GM21381 (cell line): Measurements from ENCODE around the gene NPTX2.

Experiments
- ATAC-seq: cut with Tn5 transposase; IDR thresholded peaks from one replicate; pipeline ENCODE4 v1.9.1; 2021; ENCODE audit warnings: mild to moderate bottlenecking, moderate library complexity; ENCODE audit not compliant: unreplicated experiment

The NPTX2 gene

DNA sequence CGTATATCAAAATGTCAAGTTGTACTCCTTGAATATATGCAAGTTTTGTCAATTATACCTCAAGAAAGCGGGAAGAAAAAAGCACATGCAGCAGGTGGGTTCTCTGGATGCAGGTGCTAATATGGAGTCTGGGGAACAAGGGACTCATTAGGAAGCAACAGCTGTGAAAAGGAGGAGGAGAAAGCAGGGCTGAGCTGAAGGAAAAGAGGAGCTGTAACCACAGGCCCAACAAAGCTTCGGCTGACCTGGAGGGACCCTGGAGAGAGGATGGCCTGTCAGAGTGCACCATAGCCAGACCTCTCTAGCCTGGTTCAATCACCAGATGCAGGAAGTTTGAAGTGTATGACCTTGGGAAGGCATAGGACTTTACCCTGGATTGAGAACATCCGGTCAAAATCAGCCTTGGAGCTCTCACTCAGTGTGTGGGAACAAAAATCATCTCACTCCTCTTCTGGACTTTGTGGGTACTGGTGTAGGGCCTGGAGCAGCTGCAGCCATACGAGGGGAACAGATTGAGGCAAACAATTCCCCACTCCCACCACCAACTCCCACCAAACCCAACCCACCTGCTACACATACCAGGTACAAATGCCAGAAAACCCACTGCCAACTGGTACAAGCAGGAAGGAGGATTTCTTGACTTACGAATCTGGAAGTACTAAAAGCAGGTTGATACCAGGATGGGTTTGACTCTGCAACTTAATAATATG lies 36.7 kb downstream of the NPTX2 start:
- ATAC-seq = no peak

DNA sequence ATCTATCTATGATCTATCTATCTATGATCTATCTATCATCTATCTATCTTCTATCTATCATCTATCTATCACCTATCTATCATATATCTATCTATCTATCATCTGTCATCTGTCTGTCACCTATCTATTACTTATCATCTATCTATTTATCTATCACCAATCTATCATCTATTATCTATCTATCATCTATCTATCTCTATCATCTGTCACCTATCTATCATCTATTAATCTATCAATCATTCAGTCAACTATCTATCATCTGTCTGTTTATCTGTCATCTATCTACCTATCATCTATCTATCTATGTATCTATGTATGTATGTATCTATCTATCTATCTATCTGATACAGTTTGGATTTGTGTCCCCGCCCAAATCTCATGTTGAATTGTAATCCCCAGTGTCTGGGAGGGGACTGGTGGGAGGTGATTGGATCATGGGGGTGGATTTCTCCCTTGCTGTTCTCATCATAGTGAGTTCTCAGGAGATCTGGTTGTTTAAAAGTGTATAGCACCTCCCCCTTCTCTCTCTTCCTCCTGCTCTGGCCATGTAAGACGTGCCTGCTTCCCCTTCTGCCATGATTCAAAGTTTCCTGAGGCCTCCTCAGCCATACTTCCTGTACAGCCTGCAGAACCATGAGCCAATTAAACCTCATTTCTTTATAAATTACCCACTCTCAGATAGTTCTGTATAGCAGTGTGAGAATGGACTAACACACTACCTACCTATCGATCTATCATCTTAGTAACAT lies 37.6 kb downstream of the NPTX2 start:
- ATAC-seq = no peak

DNA sequence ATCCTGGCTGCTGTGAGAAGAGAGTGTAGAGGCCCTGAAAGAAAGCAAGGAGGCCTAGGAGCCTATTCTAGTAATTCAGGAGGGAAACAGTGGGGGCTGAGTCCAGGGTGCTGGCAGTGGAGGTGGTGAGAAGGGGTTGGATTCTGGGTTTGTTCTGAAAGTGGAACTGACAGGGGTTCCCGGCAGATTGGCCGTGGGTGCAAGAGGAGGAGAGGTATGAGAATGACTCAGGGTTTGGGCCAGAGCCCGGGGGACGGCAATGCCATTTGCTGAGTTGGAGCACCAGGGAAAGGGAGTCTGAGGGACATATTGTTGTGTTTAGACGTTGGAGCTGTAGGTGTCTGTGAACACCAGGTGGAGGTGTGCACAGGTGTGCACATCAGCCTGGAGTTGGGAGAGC lies 38.5 kb downstream of the NPTX2 start:
- ATAC-seq = no peak

DNA sequence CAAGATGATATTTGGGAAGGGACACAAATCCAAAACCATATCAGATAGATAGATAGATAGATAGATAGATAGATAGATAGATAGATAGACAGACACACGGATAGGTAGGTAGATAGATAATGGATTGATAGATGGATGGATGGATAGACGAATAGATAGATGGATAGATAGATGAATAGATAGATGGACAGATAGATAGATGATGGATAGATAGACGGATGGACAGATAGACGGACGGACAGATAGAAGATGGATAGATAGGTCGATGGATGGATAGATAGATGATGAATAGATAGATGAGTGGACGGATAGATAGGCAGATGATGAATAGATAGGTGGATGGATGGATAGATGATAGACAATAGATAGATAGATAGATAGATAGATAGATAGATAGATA lies 39.8 kb downstream of the NPTX2 start:
- ATAC-seq = no peak

DNA sequence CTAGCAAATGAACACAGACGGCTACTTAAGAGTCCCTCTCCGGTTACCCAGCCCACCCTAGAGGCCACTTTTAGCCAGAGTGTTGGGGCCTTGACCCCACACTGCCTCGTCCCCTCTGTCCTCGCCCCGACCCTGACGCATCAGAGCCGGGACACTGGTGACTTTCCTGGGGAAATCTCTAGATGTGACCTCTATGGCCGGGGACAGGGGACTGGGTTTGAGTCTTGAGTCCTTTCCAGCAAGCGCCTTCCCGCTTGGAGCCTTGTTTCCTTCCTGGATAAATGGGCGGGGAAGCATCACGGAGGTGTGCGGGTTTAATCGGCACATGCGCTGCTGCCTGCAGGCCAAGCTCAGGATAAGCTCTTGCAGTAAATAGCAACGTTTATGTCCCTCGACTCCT lies 40.7 kb downstream of the NPTX2 start:
- ATAC-seq = no peak

DNA sequence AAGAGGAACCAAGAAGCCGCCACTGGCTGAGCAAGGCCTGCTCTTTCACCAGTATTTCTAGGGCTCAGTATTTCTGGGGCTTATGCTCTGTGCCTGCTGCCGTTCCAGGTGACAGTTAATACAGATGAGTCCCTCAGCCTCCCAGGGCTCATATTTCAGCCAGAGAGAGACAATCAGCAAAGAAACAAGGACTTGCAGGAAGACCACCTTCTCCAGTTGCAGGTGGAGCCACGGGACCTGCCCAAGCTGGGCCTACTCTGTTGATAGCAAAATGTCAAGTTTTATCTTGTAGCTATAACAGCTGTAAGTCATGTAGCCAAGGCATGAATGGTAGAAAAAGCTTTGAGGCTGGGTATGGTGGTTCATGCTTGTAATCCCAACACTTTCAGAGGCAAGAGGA lies 42.7 kb downstream of the NPTX2 start:
- no peak for ATAC-seq

DNA sequence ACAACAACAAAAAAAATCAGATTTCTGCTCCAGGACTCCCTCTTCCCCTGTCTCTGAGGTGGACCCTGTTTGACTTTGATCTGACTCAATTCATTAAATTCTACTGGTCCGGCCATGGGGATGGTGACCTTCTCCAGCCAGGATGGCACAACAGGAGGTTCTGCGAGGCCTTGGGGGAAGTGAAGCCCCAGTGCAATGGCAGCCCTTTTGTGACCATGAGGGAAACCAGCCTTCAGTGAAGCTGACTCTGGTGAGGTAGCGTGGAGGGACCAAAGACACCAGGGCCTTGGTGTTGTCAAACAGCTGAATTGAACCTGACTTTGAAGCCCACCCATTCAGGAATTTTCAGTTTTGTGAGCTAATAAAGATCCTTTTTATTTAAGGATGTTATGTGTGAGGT lies 44.5 kb downstream of the NPTX2 start:
- ATAC-seq = no peak

DNA sequence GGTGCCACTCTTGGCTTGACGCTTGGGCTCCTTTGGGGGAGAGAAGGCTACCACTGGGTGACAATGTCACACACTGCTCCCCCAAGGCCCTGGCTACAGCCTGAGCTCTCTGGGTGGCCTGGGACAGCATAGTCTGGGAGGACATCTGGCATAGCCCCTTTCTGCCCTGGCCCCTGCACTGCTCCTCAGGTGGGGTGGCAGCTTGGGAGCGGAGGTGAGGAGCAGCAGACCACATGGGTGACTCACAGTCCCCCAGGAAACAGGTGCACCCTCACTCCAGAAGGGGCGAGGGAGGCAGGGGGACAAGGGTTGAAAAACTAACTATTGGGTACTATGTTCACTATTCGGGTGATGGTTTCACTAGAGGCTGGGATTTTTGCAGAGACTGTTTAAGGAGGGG lies 45.2 kb downstream of the NPTX2 start:
- ATAC-seq = no peak

DNA sequence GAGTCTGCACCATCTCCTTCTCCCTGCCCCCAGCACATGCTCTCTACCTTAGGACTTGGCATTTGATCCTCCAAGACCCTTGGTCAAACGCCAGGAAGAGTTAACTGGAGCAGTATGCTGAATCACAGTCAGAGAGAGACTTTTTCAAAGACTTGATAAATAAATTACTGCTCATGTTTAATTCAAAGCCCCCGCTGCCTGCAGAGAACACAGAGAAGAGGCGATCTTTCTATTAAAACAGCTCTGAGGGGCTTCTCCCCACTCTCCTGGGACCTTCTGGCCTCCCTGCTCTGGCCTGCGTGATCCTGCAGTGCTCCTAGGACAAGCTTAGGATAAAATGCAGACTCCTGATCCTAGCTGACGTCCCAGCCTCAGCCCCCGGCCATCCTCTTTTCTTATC lies 47.8 kb downstream of the NPTX2 start:
- no peak for ATAC-seq

DNA sequence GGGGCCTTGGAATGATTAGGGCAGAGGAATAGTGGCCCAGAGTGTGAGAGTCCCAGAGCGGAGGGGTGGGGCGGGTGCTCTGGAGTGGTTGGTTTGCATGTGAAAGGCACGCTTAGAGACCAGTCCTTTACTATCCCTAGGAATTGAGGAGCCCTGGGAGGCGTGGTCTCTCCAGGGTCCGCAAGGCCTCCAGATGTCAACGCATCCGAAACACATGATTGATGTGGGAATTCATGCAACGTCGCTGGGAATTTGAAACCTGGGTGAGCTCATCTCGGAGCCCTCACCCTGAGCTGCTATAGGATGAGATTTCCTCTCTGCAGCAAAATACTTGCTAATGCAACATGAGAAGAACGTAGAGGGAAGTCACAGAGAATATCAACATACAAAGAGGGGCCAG lies 51.2 kb downstream of the NPTX2 start:
- ATAC-seq = no peak

DNA sequence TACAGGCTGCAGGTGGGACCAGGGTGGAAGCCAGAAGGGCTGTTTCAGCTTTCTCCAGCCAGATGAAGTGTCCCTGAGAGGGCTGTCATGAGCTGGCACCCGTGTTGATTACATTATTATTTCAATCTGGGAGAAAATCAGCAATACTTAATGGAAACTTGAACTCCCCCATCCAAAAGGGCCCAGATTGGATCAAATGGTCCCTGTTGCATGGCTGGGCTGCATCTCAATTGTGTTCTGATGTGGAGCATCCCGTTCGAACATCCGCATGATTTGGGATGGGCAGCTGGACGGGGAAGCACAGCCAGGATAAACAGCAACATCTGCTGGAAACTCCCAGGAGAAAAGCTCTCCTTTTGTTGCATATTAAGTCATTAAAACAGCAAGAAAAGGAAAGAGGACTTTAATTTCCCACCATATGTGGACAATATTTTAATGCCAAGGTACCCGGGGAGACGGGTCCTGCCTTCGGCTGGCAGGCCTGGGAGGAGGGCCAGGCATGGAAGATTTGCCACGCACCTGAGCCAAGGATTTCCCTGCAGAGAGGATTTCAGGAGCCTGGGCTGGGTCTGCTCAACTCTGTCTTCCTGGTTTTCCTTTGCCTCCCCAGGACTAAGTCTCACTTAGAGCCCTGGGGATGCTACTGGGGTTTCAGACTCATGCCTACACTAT lies 52.4 kb downstream of the NPTX2 start:
- ATAC-seq = no peak

DNA sequence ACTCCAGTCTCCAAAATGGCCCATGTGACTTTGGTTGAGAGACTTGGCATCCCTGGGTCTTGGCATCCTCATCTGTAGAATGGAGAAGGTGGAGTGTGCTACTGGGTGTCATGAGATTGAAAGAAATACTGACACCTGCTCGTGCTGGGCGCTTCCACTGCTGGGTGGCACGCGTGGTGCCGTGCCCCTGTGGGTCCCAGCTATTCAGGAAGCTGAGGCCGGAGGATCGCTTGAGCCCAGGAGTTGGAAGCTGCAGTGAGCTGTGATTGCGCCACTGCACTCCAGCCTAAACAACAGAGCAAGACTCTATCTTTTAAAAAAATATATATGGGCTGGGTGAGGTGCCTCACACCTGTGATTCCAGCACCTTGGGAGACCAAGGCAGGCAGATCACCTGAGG lies 53.1 kb downstream of the NPTX2 start:
- ATAC-seq = no peak

DNA sequence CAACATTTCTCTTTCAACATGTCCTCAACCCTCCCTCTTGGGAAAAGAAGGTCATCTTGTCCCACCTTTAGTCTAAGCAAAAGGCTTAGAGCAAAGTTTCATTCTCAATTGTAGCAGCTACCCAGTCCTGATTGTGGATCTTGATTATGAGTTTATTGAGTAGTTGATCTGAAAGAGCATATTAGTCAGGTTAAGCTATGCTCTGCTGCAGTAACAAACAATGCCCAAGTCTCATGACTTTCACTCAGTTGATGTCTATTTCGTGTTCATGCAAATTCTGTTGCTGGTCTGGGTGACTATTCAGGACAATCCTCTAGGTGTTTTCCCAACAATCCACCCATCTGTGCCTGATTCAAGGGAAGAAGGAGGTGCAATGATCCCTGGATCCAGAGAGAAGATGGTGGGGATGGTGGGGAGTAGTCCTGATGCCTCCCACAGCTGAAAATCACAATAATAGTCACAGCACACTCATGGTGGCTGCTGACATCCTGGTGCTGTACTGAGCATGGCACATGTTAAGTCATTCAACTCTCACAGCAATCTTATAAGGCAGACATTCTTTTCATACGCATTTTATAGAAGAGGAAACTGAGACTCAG lies 54.7 kb downstream of the NPTX2 start:
- no peak for ATAC-seq

DNA sequence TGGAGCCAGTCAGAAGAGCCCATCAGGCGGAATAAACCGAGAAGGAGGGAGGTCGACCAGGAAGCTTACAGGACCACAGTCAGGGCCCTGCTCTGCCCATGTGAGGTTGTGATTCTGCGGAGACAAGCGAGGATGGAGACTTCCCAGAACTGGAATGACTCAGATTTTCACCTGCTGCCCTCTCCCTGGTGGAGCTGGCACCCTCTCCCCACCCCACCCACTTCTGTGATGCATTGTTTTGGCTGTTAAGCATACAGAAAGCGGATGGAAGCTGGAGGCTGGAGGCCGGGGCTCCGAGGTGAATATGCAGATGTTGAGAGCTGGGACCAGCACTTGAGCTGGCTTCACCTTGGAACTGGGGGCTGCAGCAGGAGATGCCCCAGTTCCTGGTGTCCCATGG lies 57.4 kb downstream of the NPTX2 start:
- ATAC-seq = no peak

DNA sequence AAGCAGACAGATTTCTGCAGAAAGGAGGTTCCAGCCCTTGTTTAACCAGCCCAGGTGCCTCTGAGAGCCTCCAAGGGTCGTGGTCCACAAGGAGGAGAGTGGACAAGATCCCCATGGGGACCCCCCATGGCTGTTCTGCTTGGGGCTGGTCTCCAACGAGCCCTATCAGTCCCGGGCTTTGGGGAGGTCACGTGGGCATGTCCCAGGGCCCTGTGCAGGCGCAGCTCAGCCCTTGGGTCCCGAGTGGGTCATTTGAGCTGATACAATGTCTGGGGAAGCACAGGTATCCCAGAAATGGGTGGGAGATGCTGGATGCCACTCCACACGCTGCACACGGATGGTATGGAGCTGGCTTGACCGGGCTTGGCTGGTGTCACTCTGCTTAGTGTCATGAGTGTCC lies 57.8 kb downstream of the NPTX2 start:
- ATAC-seq = no peak

DNA sequence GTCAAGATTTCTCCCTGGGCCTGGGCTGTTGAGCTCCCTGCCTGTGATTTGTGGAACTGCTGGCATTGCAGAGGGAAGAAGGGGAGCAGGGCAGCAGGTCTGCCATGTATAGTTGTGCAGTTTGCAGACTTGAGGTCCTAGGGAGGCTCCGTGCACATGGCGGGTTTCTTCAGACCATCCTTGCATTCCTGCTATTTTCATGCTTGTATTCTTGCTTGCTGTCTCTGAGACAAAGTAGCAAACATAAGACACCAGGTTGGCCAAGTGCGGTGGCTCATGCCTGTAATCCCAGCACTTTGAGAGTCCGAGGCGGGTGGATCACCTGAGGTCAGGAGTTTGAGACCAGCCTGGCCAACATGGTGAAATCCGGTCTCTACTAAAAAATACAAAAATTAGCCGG lies 61.1 kb downstream of the NPTX2 start:
- no peak for ATAC-seq
